IPS-18a (cell line): ENCODE data around the gene ST14.

ENCODE experiments used
- H3K27ac ChIP-seq: one replicate; pipeline ENCODE4 v1.5.1; 2013; ENCODE audit warnings: low read length
- H3K27me3 ChIP-seq: one replicate; pipeline ENCODE4 v1.6.1; 2013; ENCODE audit warnings: mild to moderate bottlenecking, low read length; ENCODE audit not compliant: control insufficient read depth, insufficient read depth
- H3K36me3 ChIP-seq: one replicate; pipeline ENCODE4 v1.6.1; 2013; ENCODE audit warnings: low read depth, low read length; ENCODE audit not compliant: control insufficient read depth
- H3K4me1 ChIP-seq: one replicate; pipeline ENCODE4 v1.6.1; 2013; ENCODE audit warnings: low read depth, low read length; ENCODE audit not compliant: control insufficient read depth
- H3K4me3 ChIP-seq: one replicate; pipeline ENCODE4 v1.5.1; 2013; ENCODE audit warnings: low read length
- H3K9ac ChIP-seq: one replicate; pipeline ENCODE4 v1.6.1; 2013; ENCODE audit warnings: mild to moderate bottlenecking, low read length, moderate library complexity
- H3K9me3 ChIP-seq: one replicate; pipeline ENCODE4 v1.6.1; 2013; ENCODE audit warnings: low read depth, low read length; ENCODE audit not compliant: control insufficient read depth

ST14 gene

DNA sequence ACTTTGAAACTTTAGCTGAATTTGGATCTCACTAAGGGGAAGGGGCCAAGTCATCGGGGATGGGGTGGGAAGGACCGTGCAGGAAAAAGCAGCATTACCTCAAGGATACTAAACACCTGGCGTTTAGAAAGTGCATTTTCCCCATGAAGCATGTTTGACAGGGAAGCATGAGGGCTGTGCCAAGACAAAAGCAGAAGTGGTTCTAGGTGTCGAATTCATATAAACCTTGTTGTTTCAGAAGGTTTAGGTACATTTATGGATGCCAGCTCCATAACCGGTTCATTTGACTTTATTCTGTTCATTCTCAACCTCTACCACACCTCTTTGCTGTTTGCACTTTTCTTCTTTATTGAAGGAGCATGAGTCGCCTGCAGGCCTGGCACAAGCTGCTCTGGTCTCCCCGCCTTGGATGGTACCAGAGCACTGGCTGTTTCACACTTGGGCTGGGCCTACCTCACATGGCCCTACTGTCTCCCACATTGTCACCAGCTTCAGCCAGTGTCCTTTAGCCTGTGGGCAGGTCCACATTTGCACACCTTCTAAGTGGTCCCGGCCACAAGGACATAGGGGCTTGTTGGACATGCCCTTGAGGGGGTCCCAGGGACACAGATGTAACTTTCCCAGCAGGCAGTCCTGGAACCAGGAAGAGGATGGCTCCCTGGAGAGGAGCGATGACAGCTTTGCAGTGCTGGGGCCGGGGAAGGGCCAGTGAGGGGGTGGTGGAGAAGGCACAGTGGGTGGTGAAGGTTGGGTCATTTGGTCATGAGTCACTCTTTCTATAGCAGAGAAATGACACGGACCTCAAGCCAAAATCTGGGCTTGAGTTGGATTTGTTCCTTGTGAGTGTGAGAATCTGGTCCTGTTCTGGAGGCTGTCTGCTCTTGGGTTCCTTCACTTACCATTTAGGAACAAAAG lies 3.2 kb upstream of the ST14 start:
- no peaks in the 10 kb centered on the region for H3K36me3 ChIP-seq
- no peak overlapping the region for H3K27ac ChIP-seq
- no peaks in the 10 kb centered on the region for H3K9me3 ChIP-seq
- no peak overlapping the region for H3K4me3 ChIP-seq
- no peak overlapping the region for H3K9ac ChIP-seq
- peaks cover 37% of the 10 kb centered on the region for H3K27me3 ChIP-seq
- H3K4me1 ChIP-seq = peaks cover 5% of the 10 kb centered on the region

GRCh38 chr11:130157101-130157500 lies 2.5 kb upstream of the ST14 start:
- Histone ChIP-seq H3K4me3 (no peak overlapping the region), H3K4me1 (peaks cover 10% of the 10 kb centered on the region), H3K36me3 (no peaks in the 10 kb centered on the region), H3K27ac (no peak overlapping the region), H3K27me3 (peaks cover 45% of the 10 kb centered on the region), H3K9ac (no peak overlapping the region), H3K9me3 (no peaks in the 10 kb centered on the region)

- H3K27ac ChIP-seq = no peak overlapping the region
- H3K4me3 ChIP-seq = no peak overlapping the region
- no peaks in the 10 kb centered on the region for H3K9me3 ChIP-seq
- H3K36me3 ChIP-seq = no peaks in the 10 kb centered on the region
- peaks cover 47% of the 10 kb centered on the region for H3K27me3 ChIP-seq
- no peak overlapping the region for H3K9ac ChIP-seq
- peaks cover 10% of the 10 kb centered on the region for H3K4me1 ChIP-seq
These were observed 1.7 kb upstream of the ST14 start for GRCh38 chr11:130157840-130158239.

DNA sequence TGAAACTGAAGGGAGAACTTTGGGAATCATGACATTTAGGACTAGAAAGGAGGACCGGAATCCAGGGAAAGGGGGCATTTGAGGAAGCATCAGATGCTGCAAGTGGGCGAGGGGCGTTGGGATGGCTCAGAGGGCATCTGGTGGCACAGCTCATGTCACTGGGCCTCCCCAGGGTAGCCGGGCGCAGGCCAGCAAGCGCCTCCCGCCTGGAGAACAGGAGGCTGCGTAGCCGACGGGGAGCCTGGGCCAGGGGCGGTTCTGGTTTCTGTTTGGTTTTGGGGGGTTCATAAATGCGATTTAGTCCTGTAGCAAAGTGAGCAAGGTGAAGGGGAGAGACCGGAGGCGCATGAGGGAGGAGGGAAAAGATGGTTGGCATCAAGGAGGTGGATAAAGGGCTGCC lies 443 bp upstream of the ST14 start:
- Histone ChIP-seq H3K27ac (no peak overlapping the region), H3K36me3 (no peaks in the 10 kb centered on the region), H3K4me3 (peak overlapping the region; percentile 65), H3K27me3 (peaks cover 47% of the 10 kb centered on the region), H3K9me3 (no peaks in the 10 kb centered on the region), H3K9ac (no peak overlapping the region), H3K4me1 (peaks cover 10% of the 10 kb centered on the region)

DNA sequence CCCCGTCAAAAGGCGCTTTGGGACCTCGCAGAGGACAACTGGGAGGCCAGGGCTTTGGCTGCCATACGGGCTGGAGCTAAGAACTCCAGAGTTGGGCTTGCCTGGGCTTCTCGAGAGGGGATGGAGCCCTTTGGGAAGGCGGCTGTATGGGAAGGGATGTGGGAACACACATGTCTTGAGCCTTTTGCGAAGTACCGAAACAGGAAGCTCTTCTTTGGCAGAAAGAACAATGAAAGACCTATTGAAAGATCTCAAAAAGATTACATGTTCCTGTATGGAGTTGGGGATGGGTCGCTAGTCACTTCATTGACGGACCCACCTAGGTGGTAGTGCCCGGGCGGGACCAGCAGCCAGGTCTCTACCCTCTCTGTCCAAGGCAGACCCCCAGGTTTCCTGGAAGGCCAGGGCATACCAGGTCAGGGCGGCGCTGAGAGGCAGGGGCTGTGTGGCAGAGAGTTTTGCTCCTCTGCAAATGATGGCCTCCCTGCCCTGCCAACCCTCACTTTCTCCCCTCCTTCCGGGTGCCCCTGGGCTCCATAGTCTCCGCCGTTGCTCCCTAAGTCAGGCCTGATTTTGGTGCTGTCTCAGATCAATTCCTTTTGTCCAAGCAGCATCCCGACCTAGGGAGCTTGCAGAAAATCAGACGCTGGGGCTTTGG lies 1.0 kb downstream of the ST14 start:
- Histone ChIP-seq H3K4me1 (peaks cover 10% of the 10 kb centered on the region), H3K9me3 (no peaks in the 10 kb centered on the region), H3K4me3 (peak overlapping the region; percentile 65), H3K36me3 (no peaks in the 10 kb centered on the region), H3K27me3 (peaks cover 47% of the 10 kb centered on the region), H3K27ac (no peak overlapping the region), H3K9ac (peak overlapping the region; percentile 16)

DNA sequence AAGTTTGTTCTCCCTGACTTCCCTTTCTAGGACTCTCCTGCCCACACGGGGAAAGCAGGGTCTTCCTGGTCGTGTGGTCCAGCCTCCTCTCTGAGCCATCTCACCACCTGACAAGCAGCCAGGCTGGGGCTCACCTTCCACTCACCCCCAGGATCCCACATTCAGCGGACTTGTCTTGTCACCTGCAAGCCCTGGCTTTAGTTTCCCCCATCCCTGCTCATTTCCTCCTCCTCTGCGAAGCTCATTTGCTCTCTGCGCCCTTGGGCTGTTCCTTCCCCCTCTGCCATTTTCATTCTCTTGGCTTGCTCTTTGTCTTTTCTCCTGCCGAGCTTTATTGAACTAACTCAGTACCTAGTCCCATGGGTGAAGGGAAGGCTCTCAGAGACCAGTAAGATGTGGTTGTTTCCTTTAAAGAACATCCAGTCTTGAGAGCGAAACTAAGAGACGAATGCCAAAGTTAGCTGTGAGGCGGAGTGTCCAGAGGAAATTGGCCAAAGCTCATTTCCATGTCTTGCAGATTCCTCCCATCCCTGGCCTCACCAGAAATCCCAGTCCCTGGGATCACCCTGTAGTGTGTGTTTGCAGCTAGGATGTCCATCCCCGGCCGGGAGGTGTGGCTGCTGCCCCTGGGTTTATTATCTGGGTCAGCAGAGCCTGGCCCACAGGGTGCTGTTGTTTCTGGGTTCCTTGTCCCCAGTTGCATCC lies 2.0 kb downstream of the ST14 start:
- no peaks in the 10 kb centered on the region for H3K9me3 ChIP-seq
- H3K27ac ChIP-seq = no peak overlapping the region
- no peak overlapping the region for H3K9ac ChIP-seq
- peaks cover 10% of the 10 kb centered on the region for H3K4me1 ChIP-seq
- H3K4me3 ChIP-seq = no peak overlapping the region
- H3K27me3 ChIP-seq = peaks cover 47% of the 10 kb centered on the region
- no peaks in the 10 kb centered on the region for H3K36me3 ChIP-seq

- Histone ChIP-seq H3K9me3 (no peaks in the 10 kb centered on the region), H3K27ac (no peak overlapping the region), H3K36me3 (no peaks in the 10 kb centered on the region), H3K27me3 (peaks cover 44% of the 10 kb centered on the region), H3K4me3 (no peak overlapping the region), H3K4me1 (peaks cover 10% of the 10 kb centered on the region), H3K9ac (no peak overlapping the region)
These were observed 3.2 kb downstream of the ST14 start for GRCh38 chr11:130162733-130163132.

DNA sequence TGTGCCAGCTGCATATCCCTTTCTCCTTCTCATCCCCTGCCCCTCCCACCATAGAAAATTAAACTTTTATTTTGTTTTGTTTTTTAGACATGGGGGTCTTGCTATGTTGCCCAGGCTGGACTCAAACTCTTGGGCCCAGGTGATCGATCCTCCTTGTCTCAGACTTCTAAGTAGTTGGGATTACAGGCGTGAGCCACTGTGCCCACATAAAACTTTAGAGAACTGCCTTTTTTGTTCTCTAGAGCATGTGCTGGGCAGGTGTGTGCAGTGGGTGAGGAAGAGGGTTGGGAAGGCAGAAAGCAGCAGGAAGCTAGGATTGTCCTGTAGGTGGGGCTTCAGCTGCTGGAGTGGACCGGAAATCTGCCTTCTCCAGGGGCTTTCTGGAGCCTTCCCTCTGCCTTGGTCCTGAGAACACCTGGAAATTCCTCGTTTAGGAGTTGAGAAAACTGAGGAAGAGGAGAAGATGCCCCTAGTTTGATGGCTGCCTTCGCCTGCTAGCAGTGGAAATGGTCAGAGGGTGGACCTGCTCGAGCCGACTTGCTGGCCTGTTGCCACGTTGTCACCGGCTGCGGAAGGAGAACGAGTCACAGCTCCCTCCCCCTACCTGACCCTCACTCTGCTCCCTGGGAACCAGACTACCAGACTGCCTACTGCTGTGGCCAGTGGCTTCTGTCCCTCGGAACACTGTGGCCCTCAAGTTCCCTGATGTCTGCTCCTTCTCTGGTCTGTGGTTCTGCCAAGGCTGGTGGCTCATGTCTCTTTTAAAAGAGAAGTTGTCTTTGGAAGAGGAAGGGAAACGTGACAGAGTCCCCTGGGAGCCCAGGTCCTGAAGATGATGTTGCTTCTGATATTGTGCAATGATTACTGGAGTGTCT lies 4.0 kb downstream of the ST14 start:
- no peaks in the 10 kb centered on the region for H3K36me3 ChIP-seq
- peaks cover 10% of the 10 kb centered on the region for H3K4me1 ChIP-seq
- H3K4me3 ChIP-seq = no peak overlapping the region
- peaks cover 42% of the 10 kb centered on the region for H3K27me3 ChIP-seq
- no peak overlapping the region for H3K27ac ChIP-seq
- no peak overlapping the region for H3K9ac ChIP-seq
- H3K9me3 ChIP-seq = no peaks in the 10 kb centered on the region

DNA sequence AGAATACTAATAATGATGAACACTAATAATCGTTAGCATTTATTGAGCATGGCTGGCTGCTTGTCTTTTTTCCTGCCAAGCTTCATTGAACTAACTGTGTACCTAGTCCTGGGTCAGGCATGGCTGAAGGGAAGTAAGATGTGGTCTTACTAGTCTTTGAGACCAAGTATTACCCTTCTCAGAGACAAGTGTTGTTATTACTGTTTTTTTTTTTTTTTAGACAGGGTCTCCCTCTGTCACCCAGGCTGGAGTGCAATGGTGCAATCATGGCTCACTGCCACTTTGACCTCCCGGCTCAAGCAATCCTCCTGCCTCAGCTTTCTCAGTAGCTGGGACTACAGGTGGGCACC lies 4.6 kb downstream of the ST14 start:
- peaks cover 7% of the 10 kb centered on the region for H3K4me1 ChIP-seq
- H3K9me3 ChIP-seq = no peaks in the 10 kb centered on the region
- peaks cover 38% of the 10 kb centered on the region for H3K27me3 ChIP-seq
- no peak overlapping the region for H3K4me3 ChIP-seq
- no peaks in the 10 kb centered on the region for H3K36me3 ChIP-seq
- H3K9ac ChIP-seq = no peak overlapping the region
- no peak overlapping the region for H3K27ac ChIP-seq

DNA sequence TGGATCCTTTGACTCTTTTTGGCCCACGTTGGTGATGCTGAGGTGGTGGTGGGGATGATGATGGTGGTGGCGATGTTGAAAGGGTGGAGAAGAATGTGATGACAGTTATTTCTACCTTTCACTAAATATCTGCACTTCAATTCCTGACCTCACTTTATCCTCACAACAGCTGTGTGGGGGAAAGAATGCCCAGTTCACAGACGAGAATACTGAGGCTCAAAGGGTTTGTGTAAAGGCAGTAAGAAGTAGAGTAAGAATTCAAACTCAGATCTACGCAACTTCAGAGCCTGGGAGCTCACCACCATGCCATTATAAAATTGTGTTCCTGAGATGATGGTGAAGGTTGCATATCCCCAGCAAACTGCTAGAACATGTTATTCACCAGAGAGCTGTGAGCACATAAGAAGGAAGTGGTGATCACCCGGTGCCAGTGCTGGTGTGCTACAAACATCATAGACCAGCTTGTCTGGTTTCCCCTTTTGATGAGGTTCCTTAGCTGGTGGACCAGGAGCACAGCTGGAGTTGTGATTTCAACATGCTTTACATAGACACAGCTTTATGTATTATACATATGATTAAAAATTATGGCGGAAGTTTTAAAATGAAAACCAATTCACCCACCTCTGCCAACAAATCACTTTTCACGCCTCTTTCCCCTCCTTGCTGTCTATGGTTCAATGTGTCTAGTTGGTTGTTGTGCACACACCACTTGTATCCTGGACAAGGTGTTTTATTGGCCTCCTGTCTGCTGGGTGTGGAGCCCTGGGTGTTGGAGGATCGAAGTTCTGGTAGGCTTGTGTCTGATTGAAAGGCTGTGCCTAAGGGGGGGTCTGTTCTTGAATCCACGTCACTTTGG lies 6.2 kb downstream of the ST14 start:
- Histone ChIP-seq H3K36me3 (no peaks in the 10 kb centered on the region), H3K9ac (no peak overlapping the region), H3K9me3 (no peaks in the 10 kb centered on the region), H3K27me3 (peaks cover 39% of the 10 kb centered on the region), H3K4me1 (peaks cover 6% of the 10 kb centered on the region), H3K27ac (no peak overlapping the region), H3K4me3 (no peak overlapping the region)
